Measurements from ENCODE around the gene LRRC3C.
A peak's percentile ranks its signal among the peaks of the same experiment; 100 is the strongest.

The LRRC3C gene

GRCh38 chr17:39949028-39949427 lies 21.5 kb downstream of the LRRC3C start:
- TF ChIP-seq EGR1 (IDR thresholded peaks at IDR 0.05) (no peak), EP300 (IDR thresholded peaks at IDR 0.05; ENCODE audit: borderline replicate concordance) (no peak), TCF12 (IDR thresholded peaks at IDR 0.05; ENCODE audit: low read depth) (no peak), ZBTB7A (IDR thresholded peaks at IDR 0.05; ENCODE audit: low read depth) (no peak), FOXM1 (IDR thresholded peaks at IDR 0.05; ENCODE audit: borderline replicate concordance, low read depth) (no peak), MAX (IDR thresholded peaks at IDR 0.05) (no peak), RAD21 (IDR thresholded peaks at IDR 0.05; ENCODE audit: low read depth) (no peak), USF1 (IDR thresholded peaks at IDR 0.05) (no peak)

- no peak for TF ChIP-seq FOXM1 (IDR thresholded peaks at IDR 0.05; ENCODE audit: borderline replicate concordance, low read depth)
- TF ChIP-seq NFIC (IDR thresholded peaks at IDR 0.05) = no peak
- no peak for TF ChIP-seq TEAD4 (IDR thresholded peaks at IDR 0.05)
- TF ChIP-seq EGR1 (IDR thresholded peaks at IDR 0.05) = no peak
- no peak for TF ChIP-seq ZBTB7A (IDR thresholded peaks at IDR 0.05; ENCODE audit: low read depth)
- TF ChIP-seq TAF1 (IDR thresholded peaks at IDR 0.05; ENCODE audit: low read depth) = no peak
Observed at GRCh38 chr17:39950871-39951348, 23.4 kb downstream of the LRRC3C start.

- TF ChIP-seq USF1 (IDR thresholded peaks at IDR 0.05) (no peak), CEBPB (IDR thresholded peaks at IDR 0.05) (no peak), REST (IDR thresholded peaks at IDR 0.05; ENCODE audit: low read depth) (no peak), TEAD4 (IDR thresholded peaks at IDR 0.05) (no peak), ZBTB7A (IDR thresholded peaks at IDR 0.05; ENCODE audit: low read depth) (no peak)
Observed at GRCh38 chr17:39951924-39952679, 24.6 kb downstream of the LRRC3C start.

- 0 out of 2 replicates have a peak, but pooled peaks have one; percentile 22 for TF ChIP-seq YY1 (IDR thresholded peaks at IDR 0.05; ENCODE audit: low read depth)
- TF ChIP-seq RAD21 (IDR thresholded peaks at IDR 0.05; ENCODE audit: low read depth) = no peak
- TF ChIP-seq EGR1 (IDR thresholded peaks at IDR 0.05) = peak; percentile 87
- TF ChIP-seq TAF1 (IDR thresholded peaks at IDR 0.05; ENCODE audit: low read depth) = peak; percentile 42; the same call in 1 of the 2 replicates
Observed at GRCh38 chr17:39952680-39953470, 25.3 kb downstream of the LRRC3C start.

- TF ChIP-seq REST (IDR thresholded peaks at IDR 0.05; ENCODE audit: low read depth) = no peak
- 0 out of 2 replicates have a peak, but pooled peaks have one; percentile 33 for TF ChIP-seq YY1 (IDR thresholded peaks at IDR 0.05; ENCODE audit: low read depth)
Observed at GRCh38 chr17:39953471-39953888, 25.9 kb downstream of the LRRC3C start.

- TF ChIP-seq YY1 (IDR thresholded peaks at IDR 0.05; ENCODE audit: low read depth) (no peak), CEBPB (IDR thresholded peaks at IDR 0.05) (no peak), CREB1 (IDR thresholded peaks at IDR 0.05; ENCODE audit: low read depth) (no peak), NFIC (IDR thresholded peaks at IDR 0.05) (no peak), TAF1 (IDR thresholded peaks at IDR 0.05; ENCODE audit: low read depth) (no peak), TCF12 (IDR thresholded peaks at IDR 0.05; ENCODE audit: low read depth) (no peak), USF1 (IDR thresholded peaks at IDR 0.05) (no peak), TEAD4 (IDR thresholded peaks at IDR 0.05) (no peak), ZBTB7A (IDR thresholded peaks at IDR 0.05; ENCODE audit: low read depth) (no peak), REST (IDR thresholded peaks at IDR 0.05; ENCODE audit: low read depth) (no peak), MAX (IDR thresholded peaks at IDR 0.05) (no peak), EP300 (IDR thresholded peaks at IDR 0.05; ENCODE audit: borderline replicate concordance) (no peak), EGR1 (IDR thresholded peaks at IDR 0.05) (no peak), FOXM1 (IDR thresholded peaks at IDR 0.05; ENCODE audit: borderline replicate concordance, low read depth) (no peak), RAD21 (IDR thresholded peaks at IDR 0.05; ENCODE audit: low read depth) (no peak)
Observed at GRCh38 chr17:39954876-39955275, 27.3 kb downstream of the LRRC3C start.
